HUES64 (cell line): ENCODE results near the gene NOS2.

Experiments
- H3K27ac ChIP-seq: 2 replicates; pipeline ENCODE4 v1.7.0; 2013; ENCODE audit warnings: low read depth, low read length, inconsistent platforms
- H3K27me3 ChIP-seq: 2 replicates; pipeline ENCODE4 v1.6.1; 2013; ENCODE audit warnings: mild to moderate bottlenecking, low read length; ENCODE audit not compliant: insufficient read depth
- H3K36me3 ChIP-seq: 2 replicates; pipeline ENCODE4 v1.6.1; 2013; ENCODE audit warnings: mild to moderate bottlenecking, low read length; ENCODE audit not compliant: insufficient read depth
- H3K4me1 ChIP-seq: 2 replicates; pipeline ENCODE4 v1.6.1; 2013; ENCODE audit warnings: mild to moderate bottlenecking, low read length, moderate library complexity; ENCODE audit not compliant: insufficient read depth
- H3K4me3 ChIP-seq: 2 replicates; pipeline ENCODE4 v1.5.1; 2013; ENCODE audit warnings: mild to moderate bottlenecking, low read length, moderate library complexity
- H3K9ac ChIP-seq: 2 replicates; pipeline ENCODE4 v1.6.1; 2013; ENCODE audit warnings: mild to moderate bottlenecking, low read depth, low read length
- H3K9me3 ChIP-seq: 2 replicates; pipeline ENCODE4 v1.6.1; 2013; ENCODE audit warnings: low read depth, low read length; ENCODE audit not compliant: insufficient read depth
- WGBS: fragments of 150-250, 120-280 bp; methylation state at CpG from one replicate; pipeline ENCODE4 v1.1.7; 2013; ENCODE audit warnings: missing lambda C conversion rate; 5-methylcytosine and 5-hydroxymethylcytosine counted together

Gene NOS2

DNA sequence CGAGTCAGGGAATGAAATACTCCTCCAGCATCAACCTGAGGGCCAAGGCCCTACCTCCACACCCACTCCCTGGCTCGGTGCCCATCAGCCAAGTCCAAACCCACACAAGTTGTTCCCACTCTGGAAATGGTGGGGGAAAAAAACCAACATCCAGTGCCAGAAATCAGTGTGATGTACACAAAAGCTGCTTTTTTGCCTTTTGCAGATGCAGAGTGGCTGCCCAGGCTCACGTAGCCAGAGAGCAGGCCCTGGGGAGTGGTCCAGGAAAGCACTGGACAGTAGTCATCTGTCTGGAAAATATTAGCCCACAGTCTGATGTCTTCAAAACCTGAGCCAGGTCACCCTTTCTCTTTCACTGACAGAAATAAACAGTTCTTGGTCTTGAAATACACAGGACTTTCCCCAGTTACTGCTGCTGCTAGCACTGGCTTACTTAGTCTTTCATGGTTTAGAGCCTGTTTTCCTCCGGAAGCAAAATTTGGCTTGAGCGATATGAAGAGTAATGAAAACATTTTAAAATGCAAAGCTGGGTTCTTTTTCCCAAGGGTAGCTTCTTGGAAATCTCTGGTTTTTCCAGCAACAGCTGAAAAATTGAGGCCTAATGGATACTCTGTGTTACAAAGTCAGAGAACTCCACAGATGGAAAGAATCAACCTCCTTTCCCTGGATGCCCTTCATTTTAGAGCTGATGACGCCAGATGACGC is 18.2 kb upstream of the NOS2 start:
- WGBS, result 78% methylated on average over 7 of the region's 7 CpGs
- no peak overlapping the region for H3K27ac ChIP-seq
- no peaks in the 10 kb centered on the region for H3K36me3 ChIP-seq

DNA sequence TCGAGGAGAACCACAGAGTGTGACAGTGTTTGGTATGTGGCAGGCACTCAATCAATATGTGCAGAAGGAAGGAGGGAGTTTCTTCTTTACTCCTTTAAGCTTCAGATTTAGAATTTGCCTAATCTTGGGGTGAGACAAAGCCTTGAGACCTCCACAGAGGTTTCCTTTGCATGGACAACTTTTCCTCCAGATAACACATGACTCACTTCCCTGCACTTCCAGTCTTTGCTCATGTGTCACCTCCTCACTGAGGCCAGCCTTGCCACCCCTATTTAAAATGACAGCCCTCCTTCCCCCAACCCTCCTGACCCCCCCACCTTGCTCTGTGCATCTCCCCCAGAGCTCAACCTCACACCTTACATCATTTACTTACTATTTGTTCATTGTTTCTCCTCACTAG is 17.4 kb upstream of the NOS2 start:
- WGBS, result 69% methylated on average over 1 of the region's 1 CpG
- Histone ChIP-seq H3K27me3 (no peaks in the 10 kb centered on the region), H3K4me3 (no peak overlapping the region), H3K9ac (no peak overlapping the region), H3K9me3 (peaks cover 5% of the 10 kb centered on the region), H3K36me3 (no peaks in the 10 kb centered on the region), H3K4me1 (no peaks in the 10 kb centered on the region), H3K27ac (no peak overlapping the region)

More for the DNA sequence above, 18.2 kb upstream of the NOS2 start:
- Histone ChIP-seq H3K4me3 (no peak overlapping the region), H3K9me3 (peaks cover 5% of the 10 kb centered on the region), H3K27me3 (no peaks in the 10 kb centered on the region), H3K9ac (no peak overlapping the region), H3K4me1 (no peaks in the 10 kb centered on the region)

GRCh38 chr17:27816946-27817345 is 16.6 kb upstream of the NOS2 start:
- no peaks in the 10 kb centered on the region for H3K4me1 ChIP-seq
- H3K9ac ChIP-seq, result no peak overlapping the region
- H3K27ac ChIP-seq, result no peak overlapping the region
- no peaks in the 10 kb centered on the region for H3K27me3 ChIP-seq
- H3K36me3 ChIP-seq, result no peaks in the 10 kb centered on the region
- WGBS, result 90% methylated on average over 3 of the region's 3 CpGs
- no peak overlapping the region for H3K4me3 ChIP-seq
- H3K9me3 ChIP-seq, result peaks cover 5% of the 10 kb centered on the region

GRCh38 chr17:27811961-27812360 is 11.6 kb upstream of the NOS2 start:
- H3K36me3 ChIP-seq, result no peaks in the 10 kb centered on the region
- WGBS, result 90% methylated on average over 6 of the region's 6 CpGs
- H3K9me3 ChIP-seq, result no peaks in the 10 kb centered on the region; the same call in 1 of the 2 replicates
- H3K27ac ChIP-seq, result no peak overlapping the region
- H3K4me3 ChIP-seq, result no peak overlapping the region
- H3K27me3 ChIP-seq, result no peaks in the 10 kb centered on the region
- no peaks in the 10 kb centered on the region for H3K4me1 ChIP-seq
- no peak overlapping the region for H3K9ac ChIP-seq

DNA sequence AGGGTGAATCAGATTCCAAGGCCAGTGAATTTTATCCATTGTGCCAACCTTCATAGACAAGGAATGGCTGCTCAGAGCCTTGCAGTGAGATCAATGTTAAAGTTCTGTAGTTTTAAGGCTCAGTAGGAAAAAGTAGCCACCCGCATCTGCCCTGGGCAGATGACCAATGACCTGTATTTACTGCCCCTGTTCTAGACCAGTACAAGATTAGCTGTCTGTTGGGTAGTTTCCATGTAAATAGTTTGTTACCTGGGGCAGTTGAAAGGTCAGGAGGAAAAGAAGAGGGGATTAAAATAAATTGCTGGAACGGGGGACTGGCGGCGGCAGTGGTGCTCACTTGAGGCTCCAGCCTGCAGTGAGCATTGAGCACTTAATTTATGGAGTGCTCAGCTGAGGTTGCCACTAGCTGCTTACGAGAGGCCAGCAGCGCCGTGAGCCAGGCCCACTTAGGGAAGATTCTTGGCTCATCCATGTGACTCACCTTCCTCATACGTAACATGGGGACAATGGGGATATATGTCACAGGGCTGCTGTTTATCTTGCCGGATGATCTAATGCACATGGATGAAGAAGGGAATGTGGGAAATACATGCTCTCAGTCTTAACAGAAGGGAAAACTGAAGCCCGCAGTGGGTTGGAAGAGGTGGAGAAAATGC is 10.7 kb upstream of the NOS2 start:
- Histone ChIP-seq H3K9me3 (no peaks in the 10 kb centered on the region; the same call in 1 of the 2 replicates), H3K27me3 (no peaks in the 10 kb centered on the region), H3K9ac (no peak overlapping the region), H3K4me1 (no peaks in the 10 kb centered on the region), H3K27ac (no peak overlapping the region), H3K4me3 (no peak overlapping the region), H3K36me3 (no peaks in the 10 kb centered on the region)
- 82% methylated on average over 10 of the region's 10 CpGs for WGBS

- no peak overlapping the region for H3K27ac ChIP-seq
- 65% methylated on average over 5 of the region's 7 CpGs for WGBS
Observed at GRCh38 chr17:27810211-27810901, 10.0 kb upstream of the NOS2 start.

GRCh38 chr17:27809555-27809954 is 9.2 kb upstream of the NOS2 start:
- peaks cover 4% of the 10 kb centered on the region; the same call in 1 of the 2 replicates for H3K4me1 ChIP-seq
- H3K27ac ChIP-seq, result no peak overlapping the region
- H3K9ac ChIP-seq, result no peak overlapping the region
- WGBS, result 83% methylated on average over 1 of the region's 1 CpG
- H3K9me3 ChIP-seq, result no peaks in the 10 kb centered on the region; the same call in 1 of the 2 replicates
- H3K36me3 ChIP-seq, result no peaks in the 10 kb centered on the region
- no peak overlapping the region for H3K4me3 ChIP-seq
- no peaks in the 10 kb centered on the region for H3K27me3 ChIP-seq

More at GRCh38 chr17:27810211-27810901, 10.0 kb upstream of the NOS2 start:
- H3K27me3 ChIP-seq, result no peaks in the 10 kb centered on the region
- no peaks in the 10 kb centered on the region; the same call in 1 of the 2 replicates for H3K9me3 ChIP-seq
- H3K9ac ChIP-seq, result no peak overlapping the region
- no peak overlapping the region for H3K4me3 ChIP-seq
- no peaks in the 10 kb centered on the region for H3K36me3 ChIP-seq
- peaks cover 4% of the 10 kb centered on the region; the same call in 1 of the 2 replicates for H3K4me1 ChIP-seq

- H3K4me1 ChIP-seq, result peaks cover 4% of the 10 kb centered on the region; the same call in 1 of the 2 replicates
- H3K4me3 ChIP-seq, result no peak overlapping the region
- H3K9me3 ChIP-seq, result no peaks in the 10 kb centered on the region
- no peaks in the 10 kb centered on the region for H3K36me3 ChIP-seq
- no peak overlapping the region for H3K9ac ChIP-seq
- no peak overlapping the region for H3K27ac ChIP-seq
- H3K27me3 ChIP-seq, result no peaks in the 10 kb centered on the region
- WGBS, result 68% methylated on average over 4 of the region's 4 CpGs
Observed at GRCh38 chr17:27808628-27809027, 8.3 kb upstream of the NOS2 start.

DNA sequence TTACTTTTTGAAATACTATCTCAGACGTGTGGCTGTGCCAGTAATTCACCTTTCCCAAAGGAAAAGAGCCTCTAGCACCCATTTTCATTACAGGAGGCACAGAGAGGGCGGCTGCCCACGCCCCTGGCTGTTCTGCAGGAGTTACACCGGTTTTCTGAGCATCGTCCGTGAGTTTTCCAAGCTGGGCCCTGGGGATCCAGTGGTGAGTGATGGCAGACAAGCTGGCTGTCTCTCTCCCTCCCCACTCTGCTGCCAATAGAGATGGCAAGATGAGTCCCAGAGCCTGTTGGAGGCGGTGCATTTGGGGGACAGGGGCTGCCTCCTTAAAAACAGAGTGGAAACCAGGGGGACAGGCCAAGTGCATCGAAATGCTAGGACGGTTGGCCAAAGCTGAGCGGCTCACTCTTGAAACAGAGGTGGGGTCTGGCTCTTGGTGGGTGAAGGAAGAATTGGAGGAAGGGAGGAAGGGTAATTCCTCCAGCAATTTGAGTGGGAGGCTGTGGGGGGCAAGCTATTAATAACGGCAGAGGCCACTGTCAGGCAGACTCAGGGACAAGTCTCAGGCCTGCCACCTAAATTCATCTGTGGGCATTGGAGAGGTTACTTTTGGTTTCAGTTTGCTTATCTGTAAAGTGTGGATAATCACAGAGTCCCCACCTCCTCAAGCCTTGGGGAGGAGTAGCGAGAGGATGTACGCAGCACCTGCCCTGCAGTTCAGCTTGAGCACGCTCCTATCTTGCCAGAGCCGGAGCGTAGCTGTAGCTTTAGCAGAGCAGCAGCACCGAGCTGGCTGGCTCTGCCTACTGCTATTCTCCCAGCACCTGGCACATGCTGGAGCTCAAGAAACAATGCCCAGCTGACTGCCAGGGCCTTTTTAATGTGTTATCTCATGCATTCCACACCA is 7.5 kb upstream of the NOS2 start:
- no peak overlapping the region for H3K4me3 ChIP-seq
- no peak overlapping the region for H3K9ac ChIP-seq
- no peaks in the 10 kb centered on the region for H3K36me3 ChIP-seq
- peaks cover 4% of the 10 kb centered on the region; the same call in 1 of the 2 replicates for H3K4me1 ChIP-seq
- no peak overlapping the region for H3K27ac ChIP-seq
- 84% methylated on average over 17 of the region's 17 CpGs for WGBS
- no peaks in the 10 kb centered on the region for H3K9me3 ChIP-seq
- no peaks in the 10 kb centered on the region for H3K27me3 ChIP-seq

DNA sequence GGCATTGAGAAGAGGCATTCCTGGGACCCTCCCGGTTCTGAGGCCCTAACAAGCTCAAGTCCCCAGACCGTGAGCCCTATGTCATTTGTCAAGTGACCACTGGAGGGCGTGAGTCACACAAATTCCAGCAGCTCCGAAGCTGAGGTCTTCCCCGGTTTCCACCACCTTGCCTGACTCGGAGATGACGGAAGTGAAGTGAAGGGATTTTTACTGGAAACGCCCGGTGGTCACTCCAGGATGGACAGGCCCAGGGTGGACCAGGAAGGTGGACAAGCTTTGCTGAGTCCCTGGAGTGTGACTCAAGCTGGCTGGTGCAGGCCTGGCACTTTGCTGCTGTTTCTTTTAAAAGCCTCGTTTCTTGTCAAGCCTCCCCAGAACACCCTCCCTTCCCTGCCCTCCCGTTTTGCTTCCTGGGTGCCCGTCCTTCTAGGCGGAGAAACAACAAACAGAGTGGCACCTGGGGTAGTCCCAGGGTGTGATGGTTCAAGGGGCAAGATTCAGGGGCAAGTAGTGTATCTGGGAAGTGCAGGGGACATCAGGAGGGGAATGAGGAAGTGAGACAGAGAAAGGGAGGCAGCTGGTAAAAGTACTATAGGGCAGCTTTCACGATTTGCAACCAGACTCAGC is 5.3 kb upstream of the NOS2 start:
- Histone ChIP-seq H3K4me3 (peak overlapping the region; percentile 40), H3K36me3 (no peaks in the 10 kb centered on the region), H3K27ac (no peak overlapping the region), H3K4me1 (peaks cover 4% of the 10 kb centered on the region; the same call in 1 of the 2 replicates), H3K9me3 (no peaks in the 10 kb centered on the region), H3K9ac (no peak overlapping the region), H3K27me3 (no peaks in the 10 kb centered on the region)
- 16% methylated on average over 14 of the region's 14 CpGs for WGBS
